GM08714 (cell line): Measurements from ENCODE around the gene CDC42BPA.
"Not testable (repeated sequence)": the region's sequence is repeated elsewhere in the genome, so short reads cannot be mapped to it uniquely, and the experiment has no call there.

Source experiments
- H3K4me3 ChIP-seq: fragments of 200-500 bp; sonication (Bioruptor generic); 2 replicates; pipeline ENCODE4 v1.5.1; 2014; ENCODE audit warnings: mild to moderate bottlenecking, low read length, inconsistent platforms
- ZNF274 ChIP-seq: IDR thresholded peaks from 2 replicates; pipeline ENCODE4 v1.6.1; 2012; ENCODE audit warnings: mild to moderate bottlenecking, low read depth, low read length

The CDC42BPA gene

GRCh38 chr1:227351443-227351842 is 33.2 kb upstream of the CDC42BPA start:
- no peak overlapping the region for H3K4me3 ChIP-seq
- TF ChIP-seq ZNF274, result no peak

- no peak for TF ChIP-seq ZNF274
- H3K4me3 ChIP-seq, result no peak overlapping the region
Observed at GRCh38 chr1:227349967-227350366, 31.7 kb upstream of the CDC42BPA start.

GRCh38 chr1:227343727-227344551 is 25.6 kb upstream of the CDC42BPA start:
- TF ChIP-seq ZNF274, result no peak
- no peak overlapping the region for H3K4me3 ChIP-seq

DNA sequence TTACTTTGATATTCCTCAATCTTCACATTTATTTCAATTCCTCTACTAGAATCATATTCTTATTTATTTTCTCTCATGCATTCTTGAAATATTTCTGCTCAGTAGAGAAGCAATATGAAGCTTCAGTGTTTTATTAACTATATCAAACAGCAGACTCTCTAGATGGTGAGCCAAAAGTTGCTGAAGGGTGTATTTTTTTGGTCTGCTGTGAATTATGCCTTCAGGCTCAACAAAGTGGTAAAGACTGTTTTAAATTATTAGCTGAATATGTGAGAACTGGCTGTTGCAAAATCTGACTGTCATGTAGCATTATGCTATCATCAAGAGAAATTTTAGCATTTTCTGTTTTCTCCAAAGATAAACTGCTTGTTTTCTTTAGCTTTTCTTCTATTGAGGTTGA is 24.9 kb upstream of the CDC42BPA start:
- no peak for TF ChIP-seq ZNF274
- no peak overlapping the region for H3K4me3 ChIP-seq

- no peak overlapping the region for H3K4me3 ChIP-seq
- no peak for TF ChIP-seq ZNF274
Observed at GRCh38 chr1:227342075-227342829, 24.0 kb upstream of the CDC42BPA start.

DNA sequence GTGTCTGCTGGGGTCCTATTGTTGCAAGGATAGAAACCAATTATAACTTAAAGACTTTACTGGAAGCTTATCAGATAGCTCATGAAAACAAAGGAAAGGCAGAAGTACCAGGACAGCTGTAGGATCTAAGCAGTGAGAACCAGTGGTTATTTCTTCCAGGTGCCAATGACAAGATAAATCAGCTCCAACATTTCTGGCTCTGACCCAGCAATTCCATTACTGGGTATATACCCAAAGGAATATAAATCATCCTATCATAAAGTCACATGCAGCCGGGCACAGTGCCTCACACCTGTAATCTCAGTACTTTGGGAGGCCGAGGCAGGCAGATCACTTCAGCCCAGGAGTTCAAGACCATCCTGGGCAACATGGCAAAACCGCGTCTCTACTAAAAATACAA is 17.8 kb upstream of the CDC42BPA start:
- not testable (repeated sequence) for H3K4me3 ChIP-seq

DNA sequence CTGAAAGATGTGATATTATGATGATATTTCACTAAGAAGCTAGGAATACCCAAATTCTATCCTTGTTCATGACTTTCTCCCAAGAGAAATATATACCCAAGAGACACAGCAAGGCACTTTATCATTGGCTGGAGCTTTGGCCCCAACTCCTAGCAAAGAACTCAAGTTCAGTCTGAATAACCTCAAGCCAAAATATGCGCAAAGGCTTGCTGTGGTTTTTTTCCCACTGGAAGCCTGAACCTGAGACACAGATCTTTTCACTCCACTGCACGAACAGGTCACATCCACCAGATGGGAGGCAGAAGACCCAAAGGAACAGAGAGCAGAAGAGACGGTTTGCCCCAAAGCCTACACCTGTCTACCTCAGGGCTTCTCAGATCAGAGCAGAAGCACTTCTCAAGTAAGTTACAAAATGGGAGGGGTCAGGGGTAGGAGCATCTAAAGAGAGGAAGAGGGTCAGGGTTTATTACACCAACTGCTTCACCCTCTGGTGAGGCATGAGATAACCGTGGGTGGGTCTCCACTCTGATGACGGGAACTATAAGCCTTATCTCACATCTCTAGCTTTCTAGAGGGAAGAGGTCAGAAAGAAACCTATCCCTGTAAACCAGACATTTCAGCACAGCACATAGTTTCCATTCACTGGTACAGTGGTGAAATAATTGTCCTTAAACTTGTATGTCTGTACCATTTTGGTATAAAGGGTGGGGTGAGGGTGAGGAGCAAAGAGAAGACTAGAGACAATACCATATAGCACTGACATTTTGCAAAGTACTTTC is 17.1 kb upstream of the CDC42BPA start:
- no peak for TF ChIP-seq ZNF274
- H3K4me3 ChIP-seq, result no peak overlapping the region

- TF ChIP-seq ZNF274, result no peak
- H3K4me3 ChIP-seq, result no peak overlapping the region
Observed at GRCh38 chr1:227333423-227333822, 15.1 kb upstream of the CDC42BPA start.

- no peak overlapping the region for H3K4me3 ChIP-seq
- TF ChIP-seq ZNF274, result no peak
Observed at GRCh38 chr1:227330279-227331076, 12.2 kb upstream of the CDC42BPA start.

GRCh38 chr1:227328405-227329019 is 10.2 kb upstream of the CDC42BPA start:
- H3K4me3 ChIP-seq, result no peak overlapping the region
- no peak for TF ChIP-seq ZNF274

DNA sequence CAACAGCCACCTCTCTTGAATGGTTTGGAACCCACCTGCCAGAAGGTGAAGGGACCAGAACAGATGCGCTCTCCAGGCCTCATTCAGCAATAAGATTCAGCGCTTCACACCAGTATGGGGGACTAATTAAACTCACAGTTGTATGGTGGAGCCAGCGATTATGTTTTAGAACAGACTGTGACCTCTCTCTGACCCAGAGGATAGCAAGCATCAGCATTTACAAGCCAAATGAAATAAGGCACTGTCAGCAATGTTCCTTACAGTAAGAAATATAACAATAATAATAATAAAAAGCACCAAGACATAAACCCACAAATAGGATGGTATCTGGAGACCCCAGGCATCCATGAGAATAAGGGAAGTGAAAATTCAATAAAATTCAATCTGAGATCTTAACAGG is 6.9 kb upstream of the CDC42BPA start:
- no peak overlapping the region for H3K4me3 ChIP-seq
- no peak for TF ChIP-seq ZNF274

DNA sequence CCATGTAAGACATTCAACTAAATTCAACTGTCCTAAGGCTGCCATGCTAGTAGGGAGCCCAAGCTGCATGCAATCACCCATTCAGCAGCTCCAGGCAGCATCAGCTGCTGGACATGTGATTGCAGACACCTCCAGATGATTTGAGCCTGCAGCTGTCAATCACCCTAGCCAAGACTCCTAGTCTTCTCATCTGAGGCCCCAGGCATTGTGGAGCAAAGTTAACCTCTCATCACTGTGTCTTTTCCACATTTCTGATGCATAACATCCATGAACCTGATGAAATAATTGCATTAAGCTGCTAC is 5.6 kb upstream of the CDC42BPA start:
- no peak overlapping the region for H3K4me3 ChIP-seq
- no peak for TF ChIP-seq ZNF274

GRCh38 chr1:227323171-227323966 is 5.1 kb upstream of the CDC42BPA start:
- H3K4me3 ChIP-seq, result no peak overlapping the region
- no peak for TF ChIP-seq ZNF274
